Endothelial cell of umbilical vein (primary cell): ENCODE measurements around the gene ATG13. TPM values are rescaled to one million over a fixed set of nuclear protein-coding genes. Genes with fewer than 3 reads are reported as not detected.

Experiments
- BruUV-seq: library from RNA; stranded (reverse); fragments of 400-500 nt; replicated peaks from 2 replicates; lab custom pipeline; 2021; lab: Mats Ljungman, UMichigan
- CTCF ChIA-PET: fragments of 300-600, 350-600 bp; sonication (Branson Sonifier 250); formaldehyde crosslinking; loops from one replicate; lab custom pipeline; 2021; ENCODE audit warnings: antibody characterized with exemption, inconsistent platforms; lab: Charles Lee
- POLR2A ChIA-PET: fragments of 300-600, 350-600 bp; sonication (Branson Sonifier 250); formaldehyde crosslinking; loops from one replicate; lab custom pipeline; 2021; ENCODE audit warnings: antibody characterized with exemption, inconsistent platforms; lab: Charles Lee
- DNase-seq: peaks from one replicate; pipeline ENCODE4 v3.0.0-alpha.2; 2011; ENCODE audit warnings: low read depth, low spot score
- FAIRE-seq: peaks from 2 replicates; lab custom pipeline; 2011; peaks lifted over from hg19 to GRCh38; lab: Jason Lieb, UNC
- H2AFZ ChIP-seq: 2 replicates; pipeline ENCODE4 v1.6.0; 2012; ENCODE audit warnings: low read depth, low read length, control low read depth, inconsistent platforms
- H3K27ac ChIP-seq: 2 replicates; pipeline ENCODE4 v1.5.1; 2011; ENCODE audit warnings: low read depth, mild to moderate bottlenecking, control low read depth, low read length, moderate library complexity; ENCODE audit not compliant: insufficient read depth
- H3K27me3 ChIP-seq, 2 experiments: 2 replicates each; pipeline versions ENCODE4 v1.6.0 to v1.6.1; 2011; ENCODE audit warnings: low read length in 2 of 2, mixed read lengths in 1 of 2; ENCODE audit not compliant: control insufficient read depth in 2 of 2, insufficient read depth in 2 of 2
- H3K36me3 ChIP-seq, 2 experiments: 2 replicates in 1 of 2; 3 replicates in 1 of 2; pipeline ENCODE4 v1.5.1; 2011; ENCODE audit warnings: low read length in 2 of 2, mild to moderate bottlenecking in 1 of 2, moderate library complexity in 1 of 2; ENCODE audit not compliant: control insufficient read depth in 2 of 2, insufficient read depth in 2 of 2; ENCODE audit errors: extremely low read depth in 1 of 2
- H3K4me1 ChIP-seq: 3 replicates; pipeline ENCODE4 v1.5.1; 2011; ENCODE audit warnings: mild to moderate bottlenecking, low read length; ENCODE audit not compliant: control insufficient read depth, insufficient read depth; ENCODE audit errors: extremely low read depth
- H3K4me2 ChIP-seq: 2 replicates; pipeline ENCODE4 v1.6.1; 2011; ENCODE audit warnings: low read length, control low read depth, mixed read lengths; ENCODE audit not compliant: insufficient read depth
- H3K4me3 ChIP-seq, 3 experiments: fragments of 200-600 bp in 1 of 3; sonication (generic), shearing (Covaris generic) in 1 of 3; replicated peaks in 1 of 3; 2 replicates each; pipeline ENCODE4 v1.5.1; 2011 to 2016; ENCODE audit warnings: control low read depth in 3 of 3, low read length in 3 of 3, mild to moderate bottlenecking in 2 of 3, inconsistent platforms in 1 of 3, low read depth in 1 of 3, moderate library complexity in 1 of 3; ENCODE audit not compliant: insufficient read depth in 1 of 3
- H3K79me2 ChIP-seq: 2 replicates; pipeline ENCODE4 v1.6.0; 2012; ENCODE audit warnings: low read length, inconsistent platforms; ENCODE audit not compliant: control insufficient read depth, insufficient read depth
- H3K9ac ChIP-seq: replicated peaks from 2 replicates; pipeline ENCODE3; 2011; ENCODE audit warnings: low read length, control low read depth; ENCODE audit not compliant: insufficient read depth; ENCODE audit errors: extremely low read depth
- H3K9me1 ChIP-seq: replicated peaks from 3 replicates; pipeline ENCODE4 v1.6.0; 2011; ENCODE audit warnings: mild to moderate bottlenecking, low read length; ENCODE audit not compliant: control insufficient read depth, insufficient read depth; ENCODE audit errors: extremely low read depth
- H3K9me3 ChIP-seq: replicated peaks from 2 replicates; pipeline ENCODE4 v1.5.1; 2012; ENCODE audit warnings: low read length, inconsistent platforms; ENCODE audit not compliant: control insufficient read depth, insufficient read depth
- H4K20me1 ChIP-seq: replicated peaks from 2 replicates; pipeline ENCODE3; 2011; ENCODE audit warnings: mild to moderate bottlenecking, low read length; ENCODE audit not compliant: control insufficient read depth, insufficient read depth; ENCODE audit errors: extremely low read depth
- CTCF ChIP-seq, 2 donors: IDR thresholded peaks; 1 replicate in 1 of 2; 2 replicates in 1 of 2; pipeline ENCODE4 v1.5.1; 2011; ENCODE audit warnings: low read length in 2 of 2, mild to moderate bottlenecking in 2 of 2, moderate library complexity in 2 of 2, control low read depth in 1 of 2, inconsistent platforms in 1 of 2, low read depth in 1 of 2; ENCODE audit not compliant: insufficient read depth in 1 of 2; ENCODE audit errors: extremely low read depth in 1 of 2
- EZH2 ChIP-seq: IDR thresholded peaks from 2 replicates; pipeline ENCODE4 v1.6.1; 2012; ENCODE audit warnings: borderline replicate concordance, low read depth, mild to moderate bottlenecking, moderate library complexity, low read length, inconsistent platforms; ENCODE audit not compliant: severe bottlenecking
- FOS ChIP-seq: IDR thresholded peaks from 2 replicates; pipeline ENCODE4 v1.6.1; 2011; ENCODE audit warnings: mild to moderate bottlenecking, low read length, moderate library complexity, borderline replicate concordance; ENCODE audit not compliant: insufficient read depth
- GATA2 ChIP-seq: IDR thresholded peaks from 2 replicates; pipeline ENCODE4 v1.7.0; 2011; ENCODE audit warnings: low read depth, mild to moderate bottlenecking, moderate library complexity, mixed read lengths, low read length; ENCODE audit not compliant: insufficient read length, insufficient read depth
- JUN ChIP-seq: IDR thresholded peaks from 2 replicates; pipeline ENCODE4 v1.6.1; 2011; ENCODE audit warnings: borderline replicate concordance, low read depth; ENCODE audit not compliant: insufficient read length, insufficient read depth
- MAX ChIP-seq: IDR thresholded peaks from 2 replicates; pipeline ENCODE4 v1.6.1; 2011; ENCODE audit not compliant: insufficient read depth, insufficient read length
- MYC ChIP-seq: IDR thresholded peaks from one replicate; pipeline ENCODE4 v1.6.1; 2011; ENCODE audit warnings: mild to moderate bottlenecking, low read depth, low read length
- POLR2A ChIP-seq: IDR thresholded peaks from 2 replicates; pipeline ENCODE4 v1.6.1; 2012; ENCODE audit warnings: low read depth, mild to moderate bottlenecking, control low read depth, low read length
- POLR2AphosphoS5 ChIP-seq: IDR thresholded peaks from 2 replicates; pipeline ENCODE4 v1.6.1; 2012; ENCODE audit warnings: low read depth, mild to moderate bottlenecking, control low read depth, low read length, moderate library complexity; ENCODE audit not compliant: insufficient read depth
- dilution Hi-C: fragments of 300-500 bp; cut with MboI; formaldehyde crosslinking; loops from one replicate; pipeline ENCODE4 v1.15.0; 2019; ENCODE audit warnings: low sequenced_read_pairs; ENCODE audit not compliant: extremely low pct_ligation_motif_present
- intact Hi-C: fragments of 100-400 bp; cut with micrococcal nuclease; formaldehyde crosslinking; loops from one replicate; pipeline ENCODE4 v1.10.0; 2022
- polyA plus RNA-seq, 4 experiments: library from polyadenylated mRNA; depleted of rRNA in 3 of 4; stranded (reverse) in 3 of 4; unstranded in 1 of 4; fragments of >200 nt; gene quantifications; 2 replicates each; pipeline versions ENCODE4 v1.2.1 to v1.2.3, GENCODE V29; 2011 to 2012; ENCODE audit warnings: missing spikeins in 1 of 4
- total RNA-seq: library from RNA; stranded (reverse); gene quantifications from 2 replicates; pipeline ENCODE4 v1.2.3, GENCODE V29; 2021

Gene ATG13
- total and polyA plus RNA-seq, 2 donors (not counting 3 experiments of a cell fraction or from before 2014, with no cell fraction given): 60.1 to 66.5 TPM

DNA sequence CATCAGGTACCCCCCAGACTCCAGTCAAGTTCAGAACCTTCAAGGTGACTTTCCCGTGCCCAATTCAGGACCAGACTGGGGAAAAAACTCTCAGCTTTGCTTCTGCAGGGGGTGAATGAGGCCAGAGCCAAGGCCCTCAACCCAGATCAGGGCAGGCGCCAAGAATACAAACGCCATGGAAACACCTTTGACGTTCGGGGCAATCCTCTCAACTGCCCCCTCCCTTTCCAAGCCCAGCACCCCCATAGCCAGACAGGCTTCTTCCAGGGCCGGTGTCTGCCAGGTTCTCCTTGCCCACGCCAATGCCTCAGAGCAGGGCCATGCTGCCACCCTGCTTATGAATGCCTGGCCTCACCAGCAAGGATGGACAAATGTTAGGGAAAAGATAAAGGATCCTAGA, 77.3 kb downstream of the ATG13 start:
- H3K36me3 ChIP-seq: peaks cover 4 to 26% of the 10 kb centered on the region in 2 experiments
- no peak overlapping the region for H3K27ac ChIP-seq
- H4K20me1 ChIP-seq: no peaks in the 10 kb centered on the region
- H3K79me2 ChIP-seq: peaks cover 13% of the 10 kb centered on the region
- no peaks in the 10 kb centered on the region for H3K9me3 ChIP-seq
- dilution Hi-C loops (no loop called here), intact Hi-C loops (no loop called here)
- BruUV-seq: no TSS peak
- no peaks in the 10 kb centered on the region for H3K27me3 ChIP-seq
- no peak overlapping the region for H3K4me2 ChIP-seq
- DNase-seq: no peak
- no peak overlapping the region for H3K9ac ChIP-seq
- FAIRE-seq: no peak
- TF ChIP-seq POLR2AphosphoS5 (no peak), FOS (no peak), JUN (no peak), MAX (no peak), MYC (no peak), POLR2A (no peak), GATA2 (no peak), CTCF (IDR thresholded peaks at IDR 0.05; ENCODE audit: extremely low read depth in 1 of 2, insufficient read depth in 1 of 2, low read depth in 1 of 2, low read length in 2 of 2) (no peak), EZH2 (no peak)
- no peaks in the 10 kb centered on the region for H3K4me1 ChIP-seq
- no peak overlapping the region for H3K4me3 ChIP-seq
- POLR2A ChIA-PET: interaction anchor here (0.6 kb wide), 1 partner anchor 723 kb away, joined by 4 read pairs; no protein-coding TSS in a partner anchor
- CTCF ChIA-PET: no interaction called here
- no peak overlapping the region for H2AFZ ChIP-seq
- H3K9me1 ChIP-seq: no peaks in the 10 kb centered on the region
